Testis (tissue), 3 donors: ENCODE measurements around the gene ARHGEF39. TPM values are rescaled to one million over a fixed set of nuclear protein-coding genes. Genes with fewer than 3 reads are reported as not detected.
A peak's percentile ranks its signal among the peaks of the same experiment; 100 is the strongest.

Experiments
- DNase-seq: peaks from one replicate; pipeline ENCODE4 v3.0.0-alpha.2; 2019
- H3K27ac ChIP-seq, 2 donors: fragments of 200-600 bp; sonication (generic); one replicate each; pipeline ENCODE4 v1.5.1; 2019
- H3K27me3 ChIP-seq: fragments of 200-600 bp; sonication (generic); one replicate; pipeline ENCODE4 v1.5.1; 2019
- H3K36me3 ChIP-seq: fragments of 200-600 bp; sonication (generic); one replicate; pipeline ENCODE4 v1.5.1; 2017; ENCODE audit warnings: low read depth; ENCODE audit errors: missing control alignments
- H3K4me1 ChIP-seq: fragments of 200-600 bp; sonication (generic); one replicate; pipeline ENCODE4 v1.5.1; 2019
- H3K4me3 ChIP-seq, 2 donors: fragments of 200-600 bp; sonication (generic); one replicate each; pipeline ENCODE4 v1.5.1; 2017 to 2019
- H3K9me3 ChIP-seq: fragments of 200-600 bp; sonication (generic); one replicate; pipeline ENCODE4 v1.5.1; 2017
- CTCF ChIP-seq, 3 experiments: fragments of 450-650 bp in 2 of 3; fragments of 200-600 bp in 1 of 3; sonication (generic) in 1 of 3; IDR thresholded peaks; one replicate each; pipeline ENCODE4 v1.5.1; 2016 to 2019; ENCODE audit warnings: antibody characterized with exemption in 3 of 3, mild to moderate bottlenecking in 2 of 3, moderate library complexity in 1 of 3
- POLR2A ChIP-seq: fragments of 450-650 bp; IDR thresholded peaks from one replicate; pipeline ENCODE4 v1.6.1; 2017; ENCODE audit warnings: antibody characterized with exemption, mild to moderate bottlenecking, moderate library complexity
- WGBS, 2 donors: methylation state at CpG; one replicate each; pipeline ENCODE4 v1.1.5; 2018; 5-methylcytosine and 5-hydroxymethylcytosine counted together
- intact Hi-C: fragments of 100-400 bp; cut with DNase I; formaldehyde crosslinking; loops from one replicate; pipeline ENCODE4 v1.15.1; 2023; ENCODE audit warnings: low total_unique reads
- polyA plus RNA-seq: library from polyadenylated mRNA; stranded (reverse); fragments of 350-450 nt; fragmentation: Illumina TruSeq; extraction: RNeasy Lipid Tissue Mini Kit (QIAGEN cat#74804); gene quantifications from one replicate; pipeline ENCODE4 v1.2.3, GENCODE V29; 2014; ENCODE audit warnings: low read depth, low replicate concordance; ENCODE audit not compliant: insufficient read depth
- total RNA-seq, 2 donors: library from RNA; depleted of rRNA; stranded (reverse); fragments of >200 nt; gene quantifications; one replicate each; pipeline ENCODE4 v1.2.3, GENCODE V29; 2016

The ARHGEF39 gene
- total and polyA plus RNA-seq, 3 donors from 2014 or later = 2.2 to 7.0 (median 6.5) TPM

- WGBS, 2 donors = 59 to 60% methylated on average over 8 to 11 of the region's 11 CpGs
- Histone ChIP-seq H3K4me3 (no peak overlapping the region), H3K4me1 (peaks cover 14% of the 10 kb centered on the region), H3K36me3 (no peaks in the 10 kb centered on the region), H3K27me3 (no peaks in the 10 kb centered on the region), H3K27ac (peak overlapping the region; percentile 35 to 93), H3K9me3 (no peaks in the 10 kb centered on the region)
- TF ChIP-seq POLR2A (no peak), CTCF (IDR thresholded peaks at IDR 0.05) (no peak)
- DNase-seq = no peak
- intact Hi-C loops = no loop called here
Observed at GRCh38 chr9:35686222-35687203, 21.5 kb upstream of the ARHGEF39 start.

GRCh38 chr9:35685506-35685905 is 20.5 kb upstream of the ARHGEF39 start:
- TF ChIP-seq CTCF (IDR thresholded peaks at IDR 0.05) = no peak
- no peak for TF ChIP-seq POLR2A
- H3K4me1 ChIP-seq = peaks cover 10% of the 10 kb centered on the region
- no peak for DNase-seq
- H3K27ac ChIP-seq = no peak overlapping the region
- no peak overlapping the region for H3K4me3 ChIP-seq
- 63 to 65% methylated on average over 6 to 13 of the region's 13 CpGs for WGBS, 2 donors
- intact Hi-C loops = no loop called here
- no peaks in the 10 kb centered on the region for H3K36me3 ChIP-seq
- no peaks in the 10 kb centered on the region for H3K27me3 ChIP-seq
- no peaks in the 10 kb centered on the region for H3K9me3 ChIP-seq

- H3K27ac ChIP-seq = no peak overlapping the region
- H3K9me3 ChIP-seq = no peaks in the 10 kb centered on the region
- H3K4me1 ChIP-seq = peaks cover 10% of the 10 kb centered on the region
- no peak overlapping the region for H3K4me3 ChIP-seq
- 89 to 92% methylated on average over 8 to 10 of the region's 10 CpGs for WGBS, 2 donors
- intact Hi-C loops = no loop called here
- DNase-seq = no peak
- H3K27me3 ChIP-seq = no peaks in the 10 kb centered on the region
- H3K36me3 ChIP-seq = no peaks in the 10 kb centered on the region
- no peak for TF ChIP-seq POLR2A
- TF ChIP-seq CTCF (IDR thresholded peaks at IDR 0.05) = no peak
Observed at GRCh38 chr9:35684921-35685320, 19.9 kb upstream of the ARHGEF39 start.

- Histone ChIP-seq H3K36me3 (no peaks in the 10 kb centered on the region), H3K4me1 (peaks cover 10% of the 10 kb centered on the region), H3K27ac (no peak overlapping the region), H3K9me3 (no peaks in the 10 kb centered on the region), H3K4me3 (no peak overlapping the region), H3K27me3 (no peaks in the 10 kb centered on the region)
- no peak for TF ChIP-seq CTCF (IDR thresholded peaks at IDR 0.05)
- no peak for TF ChIP-seq POLR2A
- intact Hi-C loops = no loop called here
- WGBS, 2 donors = 58 to 69% methylated on average over 2 of the region's 2 CpGs
- DNase-seq = no peak
Observed at GRCh38 chr9:35683323-35683722, 18.3 kb upstream of the ARHGEF39 start.
